Measurements from ENCODE around the gene DENND1A.

The DENND1A gene

GRCh38 chr9:123421801-123422455 lies 508.0 kb downstream of the DENND1A start:
- no peak for DNase-seq

- no peak for DNase-seq
Observed at GRCh38 chr9:123421186-123421585, 508.7 kb downstream of the DENND1A start.

- no peak for DNase-seq
Observed at GRCh38 chr9:123420592-123421111, 509.3 kb downstream of the DENND1A start.

GRCh38 chr9:123419721-123420591 lies 510.0 kb downstream of the DENND1A start:
- no peak for DNase-seq

GRCh38 chr9:123419091-123419490 lies 510.8 kb downstream of the DENND1A start:
- no peak for DNase-seq

- no peak for DNase-seq
Observed at GRCh38 chr9:123418506-123418905, 511.4 kb downstream of the DENND1A start.

GRCh38 chr9:123418052-123418430 lies 511.9 kb downstream of the DENND1A start:
- no peak for DNase-seq

- no peak for DNase-seq
Observed at GRCh38 chr9:123417289-123418051, 512.5 kb downstream of the DENND1A start.

- no peak for DNase-seq
Observed at GRCh38 chr9:123416176-123416575, 513.8 kb downstream of the DENND1A start.

GRCh38 chr9:123414936-123415930 lies 514.7 kb downstream of the DENND1A start:
- no peak for DNase-seq

- DNase-seq, result no peak
Observed at GRCh38 chr9:123414204-123414603, 515.7 kb downstream of the DENND1A start.

- DNase-seq, result no peak
Observed at GRCh38 chr9:123412171-123412820, 517.6 kb downstream of the DENND1A start.

- no peak for DNase-seq
Observed at GRCh38 chr9:123411636-123412035, 518.3 kb downstream of the DENND1A start.

- DNase-seq, result no peak
Observed at GRCh38 chr9:123411191-123411590, 518.7 kb downstream of the DENND1A start.

- DNase-seq, result no peak
Observed at GRCh38 chr9:123410281-123410910, 519.5 kb downstream of the DENND1A start.

- no peak for DNase-seq
Observed at GRCh38 chr9:123408313-123409262, 521.3 kb downstream of the DENND1A start.

GRCh38 chr9:123407217-123407851 lies 522.6 kb downstream of the DENND1A start:
- peak; percentile 19 for DNase-seq

GRCh38 chr9:123406691-123407216 lies 523.2 kb downstream of the DENND1A start:
- DNase-seq, result peak; percentile 30

- DNase-seq, result no peak
Observed at GRCh38 chr9:123406016-123406415, 523.9 kb downstream of the DENND1A start.

All from fibroblast of skin of scalp (primary cell).